Neural progenitor cell (in vitro differentiated cells): ENCODE results near the gene OR2V2.
A peak's percentile ranks its signal among the peaks of the same experiment; 100 is the strongest.

ENCODE experiments used
- EZH2 ChIP-seq: fragments of 200-600 bp; sonication (generic); IDR thresholded peaks from 2 replicates; pipeline ENCODE4 v1.6.1; 2017; ENCODE audit warnings: antibody characterized with exemption, mild to moderate bottlenecking, moderate library complexity
- TF ChIP-seq, protein P1 (sequence below): fragments of 200-600 bp; sonication (generic); IDR thresholded peaks from 2 replicates; pipeline ENCODE4 v1.5.1; 2017; ENCODE audit warnings: antibody characterized with exemption, mild to moderate bottlenecking

DNA sequence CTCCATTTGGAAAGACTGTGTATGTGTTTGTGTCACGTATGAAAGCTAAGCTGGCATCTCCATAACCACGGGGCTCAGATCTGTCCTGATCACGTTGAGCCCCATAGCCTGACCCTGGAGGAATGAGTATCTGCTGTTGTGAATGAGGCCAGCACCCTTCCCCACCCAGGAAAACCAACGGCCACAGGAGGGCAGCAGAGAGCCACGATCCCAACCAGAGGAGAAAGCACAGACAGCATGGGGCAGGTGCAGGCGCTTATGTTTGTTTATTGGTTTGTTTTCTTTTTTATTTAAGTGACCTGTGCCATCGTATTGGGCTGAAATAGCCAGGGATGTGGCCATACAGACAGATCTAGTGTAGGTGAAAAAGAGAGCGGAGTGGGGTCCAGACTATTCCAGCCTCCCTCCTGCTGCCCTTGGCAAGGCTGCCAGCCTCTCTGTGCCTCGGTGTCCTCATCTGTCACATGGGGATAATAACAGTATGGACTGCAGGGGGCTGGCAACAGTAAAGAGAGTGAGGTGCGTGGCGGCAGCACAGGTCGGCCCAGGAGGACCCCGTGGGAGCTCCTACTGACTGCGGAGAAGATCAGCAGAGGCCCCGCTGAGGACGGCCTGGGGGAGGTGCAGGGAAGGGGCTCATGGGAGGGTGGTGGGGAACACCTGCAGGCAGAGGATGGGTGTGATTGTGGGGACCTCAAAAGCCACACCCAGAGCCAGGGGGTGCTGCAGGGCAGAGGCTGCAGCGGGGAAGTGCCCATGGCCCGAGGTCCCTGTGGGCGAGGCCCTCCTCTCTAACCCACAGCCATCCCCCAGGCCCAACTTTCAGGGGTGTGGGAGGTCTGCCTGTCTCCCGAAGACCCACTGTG is 12.1 kb downstream of the OR2V2 start:
- TF ChIP-seq, protein P1, sequence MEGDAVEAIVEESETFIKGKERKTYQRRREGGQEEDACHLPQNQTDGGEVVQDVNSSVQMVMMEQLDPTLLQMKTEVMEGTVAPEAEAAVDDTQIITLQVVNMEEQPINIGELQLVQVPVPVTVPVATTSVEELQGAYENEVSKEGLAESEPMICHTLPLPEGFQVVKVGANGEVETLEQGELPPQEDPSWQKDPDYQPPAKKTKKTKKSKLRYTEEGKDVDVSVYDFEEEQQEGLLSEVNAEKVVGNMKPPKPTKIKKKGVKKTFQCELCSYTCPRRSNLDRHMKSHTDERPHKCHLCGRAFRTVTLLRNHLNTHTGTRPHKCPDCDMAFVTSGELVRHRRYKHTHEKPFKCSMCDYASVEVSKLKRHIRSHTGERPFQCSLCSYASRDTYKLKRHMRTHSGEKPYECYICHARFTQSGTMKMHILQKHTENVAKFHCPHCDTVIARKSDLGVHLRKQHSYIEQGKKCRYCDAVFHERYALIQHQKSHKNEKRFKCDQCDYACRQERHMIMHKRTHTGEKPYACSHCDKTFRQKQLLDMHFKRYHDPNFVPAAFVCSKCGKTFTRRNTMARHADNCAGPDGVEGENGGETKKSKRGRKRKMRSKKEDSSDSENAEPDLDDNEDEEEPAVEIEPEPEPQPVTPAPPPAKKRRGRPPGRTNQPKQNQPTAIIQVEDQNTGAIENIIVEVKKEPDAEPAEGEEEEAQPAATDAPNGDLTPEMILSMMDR, result peak; percentile 94
- no peak for TF ChIP-seq EZH2
